GM10266 (cell line): Measurements from ENCODE around the gene DYSF.

ENCODE experiments used
- DNase-seq: peaks from one replicate; pipeline ENCODE4 v3.0.0; 2012; ENCODE audit errors: extremely low spot score
- CTCF ChIP-seq: IDR thresholded peaks from 2 replicates; pipeline ENCODE4 v1.5.1; 2012; ENCODE audit warnings: mild to moderate bottlenecking, low read depth; ENCODE audit not compliant: control insufficient read depth, insufficient read depth; ENCODE audit errors: missing control alignments

Gene DYSF

DNA sequence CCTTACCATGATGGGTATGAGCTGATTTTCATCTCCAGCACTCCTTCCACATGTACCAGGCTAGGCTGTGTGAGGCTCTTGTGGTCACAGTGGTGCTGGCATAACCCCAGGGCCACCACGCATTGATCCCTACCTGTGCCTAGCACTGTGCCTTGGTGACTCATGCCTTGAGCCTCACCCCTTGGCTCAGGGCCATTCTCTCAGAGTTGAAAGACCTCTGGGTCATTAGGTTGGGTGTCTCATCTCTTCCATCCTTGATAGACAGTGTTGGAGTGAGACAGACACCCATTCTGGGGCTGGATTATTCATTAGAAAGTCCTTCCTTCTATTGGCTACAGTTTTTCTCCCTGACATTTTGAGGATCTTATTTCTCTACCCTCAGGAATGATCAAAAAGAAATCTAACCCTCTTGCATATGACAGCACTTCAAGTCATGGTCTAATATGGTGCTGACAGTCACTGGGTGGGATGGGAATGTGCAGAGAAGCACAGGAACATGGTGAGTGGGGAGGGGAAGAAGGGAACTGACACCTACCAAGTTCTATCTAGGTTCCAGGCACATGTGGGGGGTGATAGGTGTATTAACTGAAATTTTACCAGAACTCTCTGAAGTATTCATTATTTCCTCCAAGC lies 41.3 kb downstream of the DYSF start:
- no peak for DNase-seq
- no peak for TF ChIP-seq CTCF

GRCh38 chr2:71496156-71496770 lies 42.9 kb downstream of the DYSF start:
- no peak for DNase-seq

GRCh38 chr2:71498261-71498701 lies 44.9 kb downstream of the DYSF start:
- DNase-seq = no peak
- TF ChIP-seq CTCF = no peak

More at GRCh38 chr2:71496156-71496770, 42.9 kb downstream of the DYSF start:
- TF ChIP-seq CTCF = no peak

DNA sequence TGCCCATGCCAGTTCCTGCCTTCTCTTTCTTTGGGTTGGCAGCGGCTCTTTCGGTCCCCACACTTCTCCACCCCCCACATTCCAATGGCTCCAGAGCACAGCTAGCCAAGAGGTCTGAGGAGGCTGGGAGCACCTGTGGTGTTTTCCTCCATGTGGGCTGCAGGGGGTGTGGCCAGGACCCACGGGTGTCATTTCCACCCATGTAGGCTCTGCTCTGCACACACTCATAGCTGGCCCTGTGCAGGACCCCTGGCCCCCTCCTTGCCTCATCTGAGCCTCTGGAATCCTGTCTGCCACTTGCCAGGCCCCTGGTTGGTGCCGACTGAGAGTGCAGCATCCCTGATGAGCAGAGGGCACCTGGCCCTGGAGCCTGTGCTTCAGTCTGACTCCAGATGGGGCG lies 46.3 kb downstream of the DYSF start:
- TF ChIP-seq CTCF = no peak
- DNase-seq = no peak

GRCh38 chr2:71500426-71501079 lies 47.2 kb downstream of the DYSF start:
- no peak for DNase-seq
- no peak for TF ChIP-seq CTCF

- TF ChIP-seq CTCF = no peak
- no peak for DNase-seq
Measured at GRCh38 chr2:71502941-71503738, 49.8 kb downstream of the DYSF start.

- DNase-seq = no peak
- TF ChIP-seq CTCF = no peak
Measured at GRCh38 chr2:71503837-71504236, 50.5 kb downstream of the DYSF start.
